ENCODE data around the gene KDM6A.
"Not testable (repeated sequence)": the region's sequence is repeated elsewhere in the genome, so short reads cannot be mapped to it uniquely, and the experiment has no call there.

The KDM6A gene

GRCh38 chrX:44931441-44931973 is 58.5 kb downstream of the KDM6A start:
- DNase-seq: no peak

- DNase-seq: no peak
Measured at GRCh38 chrX:44935172-44935571, 62.2 kb downstream of the KDM6A start.

- DNase-seq: no peak
Measured at GRCh38 chrX:44935640-44936039, 62.7 kb downstream of the KDM6A start.

GRCh38 chrX:44937606-44938005 is 64.6 kb downstream of the KDM6A start:
- DNase-seq: no peak

GRCh38 chrX:44938111-44938510 is 65.1 kb downstream of the KDM6A start:
- DNase-seq: no peak

- not testable (repeated sequence) for DNase-seq
Measured at GRCh38 chrX:44940541-44940940, 67.6 kb downstream of the KDM6A start.

- DNase-seq: no peak
Measured at GRCh38 chrX:44943007-44943406, 70.0 kb downstream of the KDM6A start.

GRCh38 chrX:44944894-44945293 is 71.9 kb downstream of the KDM6A start:
- no peak for DNase-seq

- no peak for DNase-seq
Measured at GRCh38 chrX:44945736-44946135, 72.7 kb downstream of the KDM6A start.

- DNase-seq: no peak
Measured at GRCh38 chrX:44946771-44947170, 73.8 kb downstream of the KDM6A start.

GRCh38 chrX:44947995-44948394 is 75.0 kb downstream of the KDM6A start:
- DNase-seq: no peak

- DNase-seq: no peak
Measured at GRCh38 chrX:44948406-44948805, 75.4 kb downstream of the KDM6A start.

- no peak for DNase-seq
Measured at GRCh38 chrX:44949125-44949524, 76.1 kb downstream of the KDM6A start.

- not testable (repeated sequence) for DNase-seq
Measured at GRCh38 chrX:44950471-44951366, 77.7 kb downstream of the KDM6A start.

GRCh38 chrX:44951572-44952067 is 78.6 kb downstream of the KDM6A start:
- DNase-seq: no peak

GRCh38 chrX:44952329-44953027 is 79.5 kb downstream of the KDM6A start:
- DNase-seq: no peak

GRCh38 chrX:44953734-44954502 is 80.9 kb downstream of the KDM6A start:
- no peak for DNase-seq

- DNase-seq: no peak
Measured at GRCh38 chrX:44954562-44954961, 81.6 kb downstream of the KDM6A start.

- DNase-seq: no peak
Measured at GRCh38 chrX:44957848-44958247, 84.9 kb downstream of the KDM6A start.

GRCh38 chrX:44958480-44958879 is 85.5 kb downstream of the KDM6A start:
- no peak for DNase-seq

GRCh38 chrX:44961817-44962607 is 89.0 kb downstream of the KDM6A start:
- DNase-seq: peak in 1 of 2 donors; percentile 22

GRCh38 chrX:44962944-44963343 is 90.0 kb downstream of the KDM6A start:
- no peak for DNase-seq

All from CD4-positive, alpha-beta T cell treated with Interleukin-1 beta for 1 hour (primary cell).